Measurements from ENCODE around the gene SUN5. TPM values are rescaled to one million over a fixed set of nuclear protein-coding genes. Genes with fewer than 3 reads are reported as not detected.

SUN5 gene
- polyA plus RNA-seq, 3 donors from 2014 or later, result not detected

GRCh38 chr20:33005132-33005566 is 916 bp upstream of the SUN5 start:
- DNase-seq, result peak; percentile 19 to 32 (median 26)
- Mint-ChIP-seq H3K4me3 (no peak overlapping the region), H3K27ac (peak overlapping the region in 1 of 6 donors; percentile 26), H3K27me3 (ENCODE audit: low read depth in 3 of 3) (peaks cover 0 to 2% (median 1%) of the 10 kb centered on the region in 3 donors), H3K4me1 (no peaks in the 10 kb centered on the region), H3K36me3 (no peaks in the 10 kb centered on the region), H3K9me3 (no peaks in the 10 kb centered on the region)

- Mint-ChIP-seq H3K27me3 (ENCODE audit: low read depth in 3 of 3) (peaks cover 0 to under 1% (median 0%) of the 10 kb centered on the region in 3 donors), H3K27ac (peak overlapping the region in 1 of 6 donors; percentile 11), H3K9me3 (no peaks in the 10 kb centered on the region), H3K4me1 (no peaks in the 10 kb centered on the region), H3K36me3 (no peaks in the 10 kb centered on the region), H3K4me3 (no peak overlapping the region)
- no peak for DNase-seq
These were observed 2.0 kb downstream of the SUN5 start for GRCh38 chr20:33002087-33002808.

GRCh38 chr20:33000802-33001466 is 3.3 kb downstream of the SUN5 start:
- no peak for DNase-seq
- no peaks in the 10 kb centered on the region for H3K36me3 Mint-ChIP-seq

GRCh38 chr20:32999603-33000250 is 4.5 kb downstream of the SUN5 start:
- no peaks in the 10 kb centered on the region for H3K4me1 Mint-ChIP-seq

More at GRCh38 chr20:33000802-33001466, 3.3 kb downstream of the SUN5 start:
- Mint-ChIP-seq H3K27me3 (ENCODE audit: low read depth in 3 of 3) (peaks cover 0 to 2% (median 0%) of the 10 kb centered on the region in 3 donors), H3K4me3 (no peak overlapping the region), H3K4me1 (no peaks in the 10 kb centered on the region), H3K27ac (no peak overlapping the region), H3K9me3 (no peaks in the 10 kb centered on the region)

GRCh38 chr20:32997431-32997830 is 6.8 kb downstream of the SUN5 start:
- H3K4me3 Mint-ChIP-seq, result no peak overlapping the region
- H3K27me3 Mint-ChIP-seq (ENCODE audit: low read depth in 3 of 3), result peaks cover 0 to 4% (median 2%) of the 10 kb centered on the region in 3 donors
- H3K36me3 Mint-ChIP-seq, result no peaks in the 10 kb centered on the region
- DNase-seq, result no peak
- no peaks in the 10 kb centered on the region for H3K9me3 Mint-ChIP-seq
- H3K27ac Mint-ChIP-seq, result no peak overlapping the region
- H3K4me1 Mint-ChIP-seq, result no peaks in the 10 kb centered on the region

More at GRCh38 chr20:32999603-33000250, 4.5 kb downstream of the SUN5 start:
- Mint-ChIP-seq H3K27me3 (ENCODE audit: low read depth in 3 of 3) (peaks cover 0 to 2% (median 0%) of the 10 kb centered on the region in 3 donors), H3K27ac (no peak overlapping the region), H3K36me3 (no peaks in the 10 kb centered on the region), H3K4me3 (no peak overlapping the region), H3K9me3 (no peaks in the 10 kb centered on the region)
- DNase-seq, result no peak

- Mint-ChIP-seq H3K4me3 (no peak overlapping the region), H3K9me3 (no peaks in the 10 kb centered on the region), H3K27me3 (ENCODE audit: low read depth in 3 of 3) (peaks cover 0 to 4% (median 2%) of the 10 kb centered on the region in 3 donors), H3K4me1 (no peaks in the 10 kb centered on the region), H3K27ac (no peak overlapping the region), H3K36me3 (no peaks in the 10 kb centered on the region)
- no peak for DNase-seq
These were observed 8.4 kb downstream of the SUN5 start for GRCh38 chr20:32995802-32996201.

- H3K27me3 Mint-ChIP-seq (ENCODE audit: low read depth in 3 of 3), result peaks cover 0 to 5% (median 4%) of the 10 kb centered on the region in 3 donors
- no peaks in the 10 kb centered on the region for H3K9me3 Mint-ChIP-seq
- no peak overlapping the region for H3K4me3 Mint-ChIP-seq
- H3K27ac Mint-ChIP-seq, result no peak overlapping the region
- DNase-seq, result no peak
- no peaks in the 10 kb centered on the region for H3K36me3 Mint-ChIP-seq
- H3K4me1 Mint-ChIP-seq, result no peaks in the 10 kb centered on the region
These were observed 10.7 kb downstream of the SUN5 start for GRCh38 chr20:32993496-32994050.

- peaks cover 0 to 4% (median 3%) of the 10 kb centered on the region in 3 donors for H3K27me3 Mint-ChIP-seq (ENCODE audit: low read depth in 3 of 3)
- DNase-seq, result no peak
- H3K36me3 Mint-ChIP-seq, result no peaks in the 10 kb centered on the region
- H3K9me3 Mint-ChIP-seq, result no peaks in the 10 kb centered on the region
- H3K4me3 Mint-ChIP-seq, result no peak overlapping the region
- no peaks in the 10 kb centered on the region for H3K4me1 Mint-ChIP-seq
- H3K27ac Mint-ChIP-seq, result no peak overlapping the region
These were observed 12.2 kb downstream of the SUN5 start for GRCh38 chr20:32991792-32992641.

- Mint-ChIP-seq H3K36me3 (no peaks in the 10 kb centered on the region), H3K4me1 (no peaks in the 10 kb centered on the region), H3K27me3 (ENCODE audit: low read depth in 3 of 3) (peaks cover 0 to 4% (median 4%) of the 10 kb centered on the region in 3 donors), H3K9me3 (no peaks in the 10 kb centered on the region), H3K4me3 (no peak overlapping the region), H3K27ac (no peak overlapping the region)
- no peak for DNase-seq
These were observed 12.8 kb downstream of the SUN5 start for GRCh38 chr20:32991383-32991782.

- no peak for DNase-seq
- H3K9me3 Mint-ChIP-seq, result no peaks in the 10 kb centered on the region
- no peaks in the 10 kb centered on the region for H3K4me1 Mint-ChIP-seq
- no peaks in the 10 kb centered on the region for H3K36me3 Mint-ChIP-seq
- no peak overlapping the region for H3K4me3 Mint-ChIP-seq
- peaks cover 0 to 5% (median 4%) of the 10 kb centered on the region in 3 donors for H3K27me3 Mint-ChIP-seq (ENCODE audit: low read depth in 3 of 3)
- H3K27ac Mint-ChIP-seq, result no peak overlapping the region
These were observed 13.8 kb downstream of the SUN5 start for GRCh38 chr20:32990426-32990825.

GRCh38 chr20:32989507-32990283 is 14.5 kb downstream of the SUN5 start:
- Mint-ChIP-seq H3K36me3 (no peaks in the 10 kb centered on the region), H3K4me3 (no peak overlapping the region), H3K4me1 (no peaks in the 10 kb centered on the region), H3K27ac (peak overlapping the region in 1 of 6 donors; percentile 22), H3K27me3 (ENCODE audit: low read depth in 3 of 3) (peaks cover 0 to 6% (median 5%) of the 10 kb centered on the region in 3 donors), H3K9me3 (no peaks in the 10 kb centered on the region)
- no peak for DNase-seq

GRCh38 chr20:32988008-32988407 is 16.2 kb downstream of the SUN5 start:
- no peak overlapping the region for H3K27ac Mint-ChIP-seq
- peaks cover 0 to 5% (median 3%) of the 10 kb centered on the region in 3 donors for H3K27me3 Mint-ChIP-seq (ENCODE audit: low read depth in 3 of 3)
- no peaks in the 10 kb centered on the region for H3K4me1 Mint-ChIP-seq
- DNase-seq, result no peak
- no peaks in the 10 kb centered on the region for H3K9me3 Mint-ChIP-seq
- no peaks in the 10 kb centered on the region for H3K36me3 Mint-ChIP-seq
- H3K4me3 Mint-ChIP-seq, result no peak overlapping the region
